ENCODE results near the gene POTEE. TPM values are rescaled to one million over a fixed set of nuclear protein-coding genes. Genes with fewer than 3 reads are reported as not detected.
"Not testable (repeated sequence)": the region's sequence is repeated elsewhere in the genome, so short reads cannot be mapped to it uniquely, and the experiment has no call there.

POTEE gene
- under 1 TPM; 0.11 to 0.18 TPM for total RNA-seq
- under 1 TPM; 0.08 to 0.11 (median 0.10) TPM for polyA plus RNA-seq
- total RNA-seq = 0 to 0.36 (median 0.21) reads per million in 6 experiments

- H3K4me3 Mint-ChIP-seq, H3K27ac Mint-ChIP-seq, H3K4me1 Mint-ChIP-seq, DNase-seq, ATAC-seq, H3K9me3 Mint-ChIP-seq, H3K36me3 Mint-ChIP-seq, POLR2A ChIA-PET, H3K27me3 Mint-ChIP-seq: not testable (repeated sequence)
These were observed at the start of gene POTEE for GRCh38 chr2:131209030-131209772. Gene POTEE, plus strand, starts transcription at chr2:131209536. Its CDS starts 8,867 bp downstream, at chr2:131218403.

- POLR2A ChIA-PET, H3K27ac Mint-ChIP-seq, ATAC-seq, H3K27me3 Mint-ChIP-seq, H3K4me1 Mint-ChIP-seq, H3K4me3 Mint-ChIP-seq, H3K9me3 Mint-ChIP-seq, H3K36me3 Mint-ChIP-seq, DNase-seq: not testable (repeated sequence)
These were observed 43.8 kb upstream of the POTEE start for GRCh38 chr2:131165562-131165961.

GRCh38 chr2:131168538-131168937 is 40.8 kb upstream of the POTEE start:
- peaks cover 0 to 2% (median 0%) of the 10 kb centered on the region in 9 donors for H3K9me3 Mint-ChIP-seq
- no peaks in the 10 kb centered on the region for H3K4me1 Mint-ChIP-seq
- peaks cover 0 to 12% (median 7%) of the 10 kb centered on the region in 5 donors for H3K27me3 Mint-ChIP-seq
- H3K4me3 Mint-ChIP-seq = no peak overlapping the region
- ATAC-seq = no peak
- no peaks in the 10 kb centered on the region for H3K36me3 Mint-ChIP-seq
- POLR2A ChIA-PET = no interaction called here
- H3K27ac Mint-ChIP-seq = no peak overlapping the region
- DNase-seq = no peak

- ATAC-seq, H3K27ac Mint-ChIP-seq, H3K9me3 Mint-ChIP-seq, DNase-seq, H3K36me3 Mint-ChIP-seq, H3K4me3 Mint-ChIP-seq, POLR2A ChIA-PET, H3K4me1 Mint-ChIP-seq: not testable (repeated sequence)
- H3K27me3 Mint-ChIP-seq = peaks cover 14 to 43% (median 33%) of the 10 kb centered on the region in 5 donors
These were observed 31.3 kb upstream of the POTEE start for GRCh38 chr2:131178050-131178449.

GRCh38 chr2:131178721-131179418 is 30.5 kb upstream of the POTEE start:
- H3K4me3 Mint-ChIP-seq, H3K27ac Mint-ChIP-seq, POLR2A ChIA-PET, H3K9me3 Mint-ChIP-seq, H3K4me1 Mint-ChIP-seq, H3K36me3 Mint-ChIP-seq, DNase-seq, ATAC-seq: not testable (repeated sequence)
- peaks cover 15 to 43% (median 33%) of the 10 kb centered on the region in 5 donors for H3K27me3 Mint-ChIP-seq

- H3K4me1 Mint-ChIP-seq, POLR2A ChIA-PET, H3K9me3 Mint-ChIP-seq, H3K4me3 Mint-ChIP-seq, H3K36me3 Mint-ChIP-seq, DNase-seq, ATAC-seq, H3K27ac Mint-ChIP-seq: not testable (repeated sequence)
- peaks cover 15 to 43% (median 26%) of the 10 kb centered on the region in 5 donors for H3K27me3 Mint-ChIP-seq
These were observed 27.9 kb upstream of the POTEE start for GRCh38 chr2:131181451-131181850.

GRCh38 chr2:131193421-131193820 is 15.9 kb upstream of the POTEE start:
- POLR2A ChIA-PET, H3K27ac Mint-ChIP-seq, ATAC-seq, H3K36me3 Mint-ChIP-seq, DNase-seq, H3K4me1 Mint-ChIP-seq, H3K4me3 Mint-ChIP-seq, H3K9me3 Mint-ChIP-seq: not testable (repeated sequence)
- H3K27me3 Mint-ChIP-seq = peaks cover 3 to 30% (median 6%) of the 10 kb centered on the region in 5 donors

GRCh38 chr2:131196186-131196585 is 13.2 kb upstream of the POTEE start:
- DNase-seq, POLR2A ChIA-PET, H3K4me3 Mint-ChIP-seq, H3K9me3 Mint-ChIP-seq, ATAC-seq, H3K27ac Mint-ChIP-seq, H3K4me1 Mint-ChIP-seq, H3K36me3 Mint-ChIP-seq: not testable (repeated sequence)
- peaks cover 0 to 16% (median 6%) of the 10 kb centered on the region in 5 donors for H3K27me3 Mint-ChIP-seq

GRCh38 chr2:131201098-131201497 is 8.2 kb upstream of the POTEE start:
- Mint-ChIP-seq H3K27ac (no peak overlapping the region), H3K4me3 (no peak overlapping the region), H3K9me3 (no peaks in the 10 kb centered on the region), H3K27me3 (peaks cover 3 to 13% (median 3%) of the 10 kb centered on the region in 5 donors), H3K36me3 (no peaks in the 10 kb centered on the region), H3K4me1 (no peaks in the 10 kb centered on the region)
- no peak for ATAC-seq
- POLR2A ChIA-PET = no interaction called here
- DNase-seq = no peak

GRCh38 chr2:131207839-131208238 is 1.5 kb upstream of the POTEE start:
- H3K4me1 Mint-ChIP-seq, H3K27me3 Mint-ChIP-seq, H3K4me3 Mint-ChIP-seq, H3K9me3 Mint-ChIP-seq, DNase-seq, H3K36me3 Mint-ChIP-seq, POLR2A ChIA-PET, H3K27ac Mint-ChIP-seq, ATAC-seq: not testable (repeated sequence)

- H3K27ac Mint-ChIP-seq, H3K9me3 Mint-ChIP-seq, ATAC-seq, DNase-seq, H3K27me3 Mint-ChIP-seq, H3K4me3 Mint-ChIP-seq, H3K4me1 Mint-ChIP-seq, H3K36me3 Mint-ChIP-seq, POLR2A ChIA-PET: not testable (repeated sequence)
These were observed 403 bp downstream of the POTEE start for GRCh38 chr2:131209773-131210104.

GRCh38 chr2:131210434-131211211 is 1.3 kb downstream of the POTEE start:
- DNase-seq, H3K36me3 Mint-ChIP-seq, H3K4me1 Mint-ChIP-seq, H3K9me3 Mint-ChIP-seq, H3K27ac Mint-ChIP-seq, H3K27me3 Mint-ChIP-seq, H3K4me3 Mint-ChIP-seq, ATAC-seq, POLR2A ChIA-PET: not testable (repeated sequence)

All from naive thymus-derived CD8-positive, alpha-beta T cell (primary cell).